Jurkat, Clone E6-1 (cell line): ENCODE results near the gene FOXRED2. TPM values are rescaled to one million over a fixed set of nuclear protein-coding genes. Genes with fewer than 3 reads are reported as not detected.
"Not testable (repeated sequence)": the region's sequence is repeated elsewhere in the genome, so short reads cannot be mapped to it uniquely, and the experiment has no call there.

Experiments used
- DNase-seq: peaks from one replicate; pipeline ENCODE4 v3.0.0-alpha.2; 2011; ENCODE audit warnings: low read depth, low spot score
- H3K4me3 ChIP-seq: 2 replicates; pipeline ENCODE4 v1.5.1; 2011; ENCODE audit warnings: mild to moderate bottlenecking, low read length, control low read depth, moderate library complexity
- polyA plus RNA-seq: library from polyadenylated mRNA; unstranded; fragments of >200 nt; gene quantifications from one replicate; pipeline ENCODE4 v1.2.1, GENCODE V29; 2012; ENCODE audit warnings: missing spikeins; ENCODE audit not compliant: insufficient read length, insufficient read depth

FOXRED2 gene
- polyA plus RNA-seq: 18.2 TPM

DNA sequence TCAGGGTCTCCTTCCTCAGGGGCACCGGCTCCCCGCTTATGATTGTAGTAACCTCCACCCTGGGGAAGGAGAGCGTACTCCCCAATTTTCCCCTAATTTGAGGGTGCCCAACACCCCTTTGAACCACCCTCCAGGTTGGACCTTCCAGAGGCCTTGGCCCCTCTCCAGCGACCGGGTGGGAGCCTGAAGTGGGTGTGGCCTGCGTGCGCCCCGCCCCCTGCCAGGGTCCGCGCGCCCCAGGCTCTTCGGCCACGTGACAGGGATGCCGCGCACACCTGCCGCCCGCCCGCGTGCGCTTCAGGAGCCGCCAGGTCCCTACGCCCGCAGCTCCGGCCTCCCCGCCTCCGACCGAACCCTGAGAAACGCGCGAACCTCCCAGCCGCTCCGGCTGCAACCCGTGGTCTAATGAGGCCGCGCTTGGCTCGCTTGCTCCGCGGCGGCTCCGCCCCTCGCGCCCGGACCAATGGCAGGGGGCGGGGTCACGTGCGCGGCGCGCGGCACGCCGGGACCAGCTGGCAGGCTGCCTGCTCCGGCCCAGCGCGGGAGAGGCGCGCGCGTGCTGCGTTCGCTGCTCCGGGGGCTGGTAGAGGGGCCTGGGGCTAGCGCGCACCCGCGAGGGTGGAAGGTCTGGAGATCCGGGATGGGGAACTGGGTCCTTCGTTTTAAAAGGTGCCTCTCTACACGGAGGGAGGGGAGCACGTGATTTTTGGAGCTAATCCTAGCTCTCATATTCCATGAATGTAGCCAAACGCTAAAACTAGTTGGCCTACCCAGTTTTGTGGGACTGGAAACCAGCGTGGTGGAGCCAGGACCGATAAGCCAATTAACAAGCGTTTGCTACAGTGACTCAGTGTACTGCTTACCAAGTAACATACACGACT, at the start of gene FOXRED2:
TSS of gene FOXRED2 (minus strand) at position 404 of the 881 bp plus-strand sequence. CDS start 618 bp downstream, outside the sequence.
- DNase-seq: peak; percentile 72
- H3K4me3 ChIP-seq: peak within 1 kb of the TSS; percentile 62

DNA sequence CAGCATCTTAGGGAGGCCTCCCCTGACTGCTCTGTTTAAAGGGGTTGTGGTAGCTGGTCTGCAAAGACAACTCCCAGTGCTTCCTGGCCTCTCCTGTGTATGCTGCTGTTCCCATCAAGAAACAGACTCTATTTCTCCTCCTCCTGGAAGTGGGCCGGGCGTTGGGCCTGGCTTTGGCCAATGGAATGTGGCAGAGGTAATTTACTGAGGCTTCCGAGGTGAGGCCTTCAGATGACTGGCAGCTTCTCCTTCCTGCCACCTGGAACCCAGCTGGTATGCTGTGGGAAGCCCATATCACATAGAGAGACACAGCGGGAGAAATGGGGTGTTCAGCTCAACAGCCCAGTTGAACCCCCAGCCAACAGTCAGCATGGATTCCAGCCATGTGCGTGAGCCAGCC, 47.3 kb upstream of the FOXRED2 start:
- H3K4me3 ChIP-seq: no peak overlapping the region
- peak; percentile 36 for DNase-seq

DNA sequence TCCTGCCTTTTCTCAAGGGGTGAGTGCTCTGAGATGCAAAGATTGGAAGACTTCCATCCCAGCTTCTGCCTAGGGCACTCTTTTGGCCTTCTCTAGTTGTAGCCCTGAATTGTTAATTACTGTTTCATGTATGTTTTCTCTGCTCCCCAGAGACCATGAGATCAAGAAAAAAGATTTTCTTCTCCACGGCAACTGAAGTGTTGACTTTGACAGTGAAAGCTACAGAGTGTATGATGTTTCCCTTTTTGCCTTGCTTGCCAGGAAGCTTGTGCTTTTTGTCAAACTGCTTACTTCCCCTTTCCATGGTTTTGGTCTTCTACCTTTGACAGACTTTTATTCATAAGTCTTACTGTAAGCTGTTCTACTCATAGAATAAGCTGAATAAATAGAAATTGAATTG, 45.4 kb upstream of the FOXRED2 start:
- H3K4me3 ChIP-seq: no peak overlapping the region
- no peak for DNase-seq

DNA sequence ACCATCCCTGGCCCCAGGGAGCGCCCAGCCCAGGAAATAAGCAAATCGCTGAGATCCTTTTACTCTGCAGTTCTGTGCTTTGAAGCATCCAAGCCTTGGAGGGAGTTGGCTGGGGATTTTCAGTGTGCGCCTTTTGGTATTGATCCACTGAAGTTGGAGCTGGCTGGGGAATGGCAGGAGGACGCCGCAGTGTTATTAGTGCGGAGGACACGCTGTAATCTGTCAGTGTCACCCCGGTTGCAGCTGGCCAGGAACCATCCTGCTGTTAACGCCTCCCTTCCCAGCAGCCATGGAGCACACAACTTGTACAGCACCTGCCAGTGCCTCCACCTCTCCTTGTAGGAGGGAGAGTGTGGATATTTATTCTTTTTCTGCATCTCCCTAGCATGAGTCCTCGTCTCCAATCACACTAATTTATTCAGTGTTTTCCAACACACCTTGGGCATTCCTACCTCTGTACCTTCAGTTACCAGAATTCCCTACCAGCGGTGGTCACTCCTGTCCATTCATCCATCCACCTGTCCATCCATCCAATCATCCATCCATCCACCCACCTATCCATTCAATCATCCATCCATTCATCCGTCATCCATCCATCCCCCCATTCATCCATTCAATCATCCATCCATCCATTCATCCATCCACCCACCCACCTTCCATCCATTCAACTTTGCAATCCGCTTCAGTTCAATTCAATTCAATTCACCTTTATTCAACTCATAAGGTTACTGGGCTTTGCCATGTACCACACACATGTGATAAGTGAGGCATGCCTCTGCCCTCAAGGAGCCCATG, 44.1 kb upstream of the FOXRED2 start:
- no peak overlapping the region for H3K4me3 ChIP-seq
- DNase-seq: no peak

DNA sequence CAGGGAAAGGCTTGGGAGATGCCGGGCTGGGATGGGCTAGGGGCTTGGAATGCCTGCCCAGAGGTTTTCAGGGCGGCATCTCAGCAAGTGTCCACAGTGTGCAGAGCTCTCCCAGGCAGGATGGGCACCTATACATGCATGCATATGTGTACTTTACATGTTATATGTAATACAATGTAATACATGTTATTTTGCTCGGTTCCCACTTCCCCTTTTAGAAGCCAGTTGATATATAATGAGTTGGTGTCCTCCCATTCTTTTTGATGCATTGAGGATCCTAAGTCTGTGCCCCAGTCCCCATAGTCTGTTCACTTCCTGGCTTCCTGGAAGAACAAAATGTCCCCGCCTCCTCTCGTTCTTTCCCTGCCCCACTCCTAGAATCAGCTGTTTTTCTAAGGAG, 42.2 kb upstream of the FOXRED2 start:
- no peak for DNase-seq
- no peak overlapping the region for H3K4me3 ChIP-seq

DNA sequence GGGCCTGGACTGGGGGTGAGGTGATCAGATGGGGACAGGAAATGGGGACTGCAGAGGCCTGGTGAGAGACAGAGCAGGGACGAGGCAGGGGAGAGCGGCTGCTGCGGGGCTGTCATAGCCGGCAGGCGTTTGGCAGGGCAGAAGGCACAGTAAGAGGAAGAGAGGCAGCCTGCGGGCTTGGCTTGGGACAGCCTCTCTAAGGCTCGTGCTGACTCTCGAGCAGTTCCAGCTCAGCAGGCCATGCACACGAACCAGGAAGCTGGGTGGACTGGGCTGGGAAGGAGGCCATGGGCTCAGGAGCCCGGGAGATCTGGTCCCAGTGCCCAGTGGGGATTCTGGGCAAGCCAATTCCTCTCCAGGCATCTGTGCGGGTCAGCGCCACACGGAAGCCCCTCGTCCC, 41.8 kb upstream of the FOXRED2 start:
- no peak overlapping the region for H3K4me3 ChIP-seq
- no peak for DNase-seq

DNA sequence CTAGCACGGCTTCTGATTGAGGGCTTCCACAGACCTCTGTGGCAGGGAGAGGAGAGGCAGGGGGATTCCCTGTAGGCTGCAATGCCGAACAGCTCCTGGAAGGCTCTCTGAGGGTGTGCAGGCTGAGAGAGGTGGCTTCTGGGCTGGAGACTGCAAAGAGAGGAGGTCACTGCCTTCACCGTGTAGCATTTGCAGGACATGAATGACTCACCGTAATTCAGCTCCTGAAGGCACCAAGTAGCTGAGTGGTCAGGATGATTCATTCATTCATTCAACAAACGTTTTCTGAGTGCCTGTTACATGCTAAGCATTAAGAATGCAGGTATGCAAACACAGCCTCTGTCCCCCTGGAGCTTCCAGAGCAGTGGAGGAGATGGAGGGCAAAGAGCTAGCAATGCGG, 40.1 kb upstream of the FOXRED2 start:
- no peak overlapping the region for H3K4me3 ChIP-seq
- DNase-seq: no peak

DNA sequence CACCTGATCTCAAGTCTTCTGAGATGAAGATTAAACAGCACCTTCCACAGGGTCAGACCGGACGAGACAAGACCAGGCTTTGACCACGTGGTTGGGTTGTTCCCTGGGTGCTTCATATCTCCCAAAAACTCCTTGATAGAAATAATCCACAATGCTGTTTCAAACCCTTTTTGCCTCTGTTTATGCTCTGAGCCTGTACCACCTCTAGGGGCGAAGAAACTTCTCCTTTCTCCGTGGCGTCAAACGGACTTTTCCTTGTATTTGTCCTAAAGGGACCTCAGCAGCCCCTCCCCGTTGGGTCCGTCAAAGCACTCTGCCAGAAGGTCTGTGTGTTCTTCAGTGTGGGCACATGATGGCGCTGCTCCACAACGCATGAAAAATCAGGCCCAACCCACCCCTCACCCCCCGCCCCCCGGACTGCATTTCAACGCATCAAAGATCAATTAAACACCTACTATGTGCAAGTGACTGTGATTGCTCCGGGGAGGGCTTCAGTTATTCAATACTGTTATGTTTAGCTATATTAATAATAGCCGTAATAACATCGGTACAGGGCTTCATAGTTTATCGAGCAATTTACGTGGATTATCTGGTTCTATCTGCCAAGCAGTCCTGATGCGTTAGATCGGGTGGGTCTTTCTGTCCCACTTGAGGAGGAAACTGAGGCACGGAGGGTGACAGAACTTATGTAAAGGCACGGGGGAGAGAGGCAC, 39.4 kb upstream of the FOXRED2 start:
- DNase-seq: peak; percentile 34
- H3K4me3 ChIP-seq: no peak overlapping the region

DNA sequence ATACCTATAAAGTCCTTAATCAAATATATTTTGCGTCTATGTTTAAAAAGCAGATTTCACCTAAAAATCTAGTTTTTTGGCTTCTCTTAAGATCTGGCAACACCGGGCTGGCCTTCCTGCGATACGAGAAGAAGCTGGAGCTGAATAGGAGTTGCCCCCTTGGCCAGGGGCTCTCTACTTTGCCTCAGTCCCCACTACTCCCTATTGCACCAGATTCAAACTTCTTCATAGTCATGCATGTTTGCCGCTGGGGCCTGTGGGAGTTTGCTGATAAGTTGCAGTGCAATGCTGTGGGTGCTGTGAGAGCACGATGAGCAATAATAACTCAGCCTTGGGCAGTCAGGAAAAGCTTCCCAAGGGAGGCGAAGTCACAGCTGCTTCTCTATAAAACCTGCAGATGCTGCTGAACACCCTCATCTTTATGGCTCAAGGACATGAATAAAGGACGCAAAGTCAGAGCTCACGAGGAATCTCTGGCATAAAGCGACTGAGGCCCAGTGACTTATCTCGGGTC, 37.3 kb upstream of the FOXRED2 start:
- H3K4me3 ChIP-seq: no peak overlapping the region

DNA sequence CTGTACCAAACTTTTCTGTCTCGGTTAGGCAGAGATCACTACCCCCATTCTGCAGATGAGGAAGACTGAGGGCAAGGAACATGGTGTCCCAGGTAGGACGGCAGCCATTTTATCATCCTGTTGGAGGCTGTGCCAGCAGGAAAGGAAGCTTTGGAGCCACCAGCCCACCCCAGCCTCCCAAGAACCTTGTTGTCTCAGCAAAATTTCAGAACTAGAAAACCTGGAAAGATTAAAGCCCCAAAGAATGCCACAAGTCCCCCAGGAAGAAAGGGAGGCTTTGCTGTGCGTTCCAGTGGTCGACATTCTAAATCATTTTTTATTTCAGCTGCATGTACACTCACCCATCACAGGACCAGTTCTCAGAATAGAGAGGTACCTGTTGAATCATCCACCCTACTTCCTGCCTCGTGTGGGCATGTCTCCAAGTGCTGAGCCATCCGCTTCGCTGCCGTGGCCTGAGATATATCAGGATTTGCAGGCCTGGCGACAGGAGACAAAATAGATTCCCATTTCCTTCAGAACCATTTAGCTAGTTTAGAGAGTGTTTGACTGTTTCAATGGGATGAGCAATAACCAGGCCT, 35.1 kb upstream of the FOXRED2 start:
- no peak for DNase-seq
- H3K4me3 ChIP-seq: no peak overlapping the region

More for the DNA sequence above, 37.3 kb upstream of the FOXRED2 start:
- no peak for DNase-seq

DNA sequence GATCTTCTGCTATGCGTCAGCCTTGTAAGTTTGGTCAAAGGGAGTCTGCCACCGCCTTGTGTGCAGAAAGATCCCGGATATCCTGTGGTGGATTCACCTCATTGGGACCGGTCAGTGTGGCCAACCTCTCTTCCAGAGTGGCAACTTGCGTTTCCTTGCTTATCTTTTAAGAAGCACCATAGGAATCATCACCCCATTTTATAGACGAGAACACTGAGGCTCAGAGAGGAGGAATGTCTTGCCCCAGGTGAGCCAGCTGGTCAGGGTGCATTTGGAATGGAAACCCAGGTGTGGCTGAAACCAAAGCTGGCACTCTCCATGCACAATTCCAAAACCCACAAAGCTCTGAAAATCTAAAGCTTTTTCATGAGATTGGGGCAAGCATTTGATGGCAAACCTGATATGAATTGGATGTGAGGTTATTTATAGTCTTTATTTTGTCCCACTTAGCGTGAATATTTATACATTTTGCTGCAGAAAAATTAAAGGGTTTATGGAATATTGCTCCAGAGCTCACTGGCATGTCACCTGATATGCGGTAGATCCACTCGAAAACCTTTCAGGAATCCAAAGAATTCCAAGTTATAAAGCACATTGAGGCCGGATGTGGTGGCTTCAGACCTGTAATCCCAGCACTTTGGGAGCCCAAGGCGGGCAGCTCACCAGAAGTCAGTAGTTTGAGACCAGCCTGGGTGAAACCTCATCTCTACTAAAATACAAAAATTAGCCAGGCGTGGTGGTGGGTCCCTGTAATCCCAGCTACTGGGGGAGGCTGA, 34.2 kb upstream of the FOXRED2 start:
- H3K4me3 ChIP-seq: no peak overlapping the region
- DNase-seq: no peak

DNA sequence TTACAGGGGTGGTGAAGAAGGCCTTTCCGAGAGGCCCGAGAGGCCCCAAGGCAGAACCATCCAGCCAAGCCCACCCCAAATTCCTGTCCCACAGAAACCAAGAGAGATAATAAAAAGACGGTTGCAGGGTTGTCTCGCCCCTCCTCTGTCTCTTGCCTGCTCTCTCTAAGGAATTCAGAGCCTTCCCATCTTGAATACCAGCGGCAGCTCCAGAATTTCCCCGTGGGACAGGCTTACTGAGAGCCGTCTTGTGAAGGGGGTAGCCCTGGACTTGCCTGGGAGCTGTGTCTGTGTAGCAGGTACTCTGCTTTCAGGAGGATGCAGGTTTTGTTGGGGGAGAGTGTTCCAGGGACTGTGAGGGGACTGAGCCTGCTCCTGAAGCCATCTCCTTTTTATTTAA, 31.7 kb upstream of the FOXRED2 start:
- no peak overlapping the region for H3K4me3 ChIP-seq
- DNase-seq: no peak

DNA sequence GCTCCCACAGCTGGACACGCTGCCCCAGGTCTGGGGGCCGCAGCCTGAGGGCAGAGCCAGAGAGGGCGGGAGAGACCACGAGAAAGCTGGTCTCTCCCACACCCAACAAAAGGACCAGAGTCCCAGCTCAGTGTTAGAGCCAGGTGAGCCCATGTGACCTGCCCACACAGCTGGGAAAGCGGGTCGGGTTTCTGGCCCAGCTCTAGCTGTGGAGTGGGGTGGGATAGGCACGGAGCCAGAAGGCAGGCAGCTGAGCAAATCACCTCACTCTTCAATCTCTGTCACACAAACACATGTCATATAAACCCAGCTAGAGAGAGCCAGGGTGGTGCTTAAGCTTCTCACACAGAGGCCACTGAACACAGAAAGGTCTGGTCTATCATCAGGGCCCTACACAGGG, 29.9 kb upstream of the FOXRED2 start:
- DNase-seq: no peak
- H3K4me3 ChIP-seq: no peak overlapping the region

DNA sequence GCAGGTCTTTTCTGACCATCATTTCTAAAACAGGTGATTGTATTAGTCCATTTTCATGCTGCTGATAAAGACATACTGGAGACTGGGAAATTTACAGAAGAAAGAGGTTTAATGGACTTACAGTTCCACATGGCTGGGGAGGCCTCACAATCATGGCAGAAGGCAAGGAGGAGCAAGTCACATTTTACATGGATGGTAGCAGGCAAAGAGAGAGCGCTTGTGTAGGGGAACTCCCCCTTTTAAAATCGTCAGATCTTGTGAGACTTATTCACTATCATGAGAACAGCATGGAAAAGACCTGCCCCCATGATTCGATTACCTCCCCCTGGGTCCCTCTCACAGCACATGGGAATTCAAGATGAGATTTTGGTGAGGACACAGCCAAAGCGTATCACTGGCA, 26.5 kb upstream of the FOXRED2 start:
- not testable (repeated sequence) for DNase-seq

DNA sequence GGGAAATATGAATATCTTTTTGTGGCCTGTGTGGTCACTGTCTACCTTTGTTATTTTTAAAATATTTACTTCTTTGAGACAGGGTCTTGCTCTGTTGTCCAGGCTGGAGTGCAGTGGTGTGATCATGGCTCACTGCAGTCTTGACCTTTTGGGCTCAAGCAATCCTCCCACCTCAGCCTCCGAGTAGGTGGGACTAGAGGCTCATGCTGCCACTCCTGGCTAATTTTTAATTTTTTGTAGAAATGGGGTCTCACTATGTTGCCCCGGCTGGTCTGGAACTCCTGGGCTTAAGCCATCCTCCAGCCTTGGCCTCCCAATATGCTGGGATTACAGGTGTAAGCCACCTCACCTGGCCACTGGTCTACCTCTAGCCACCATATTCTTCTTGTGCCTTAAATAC, 25.6 kb upstream of the FOXRED2 start:
- no peak for DNase-seq
- no peak overlapping the region for H3K4me3 ChIP-seq

More for the DNA sequence above, 26.5 kb upstream of the FOXRED2 start:
- H3K4me3 ChIP-seq: not testable (repeated sequence)

DNA sequence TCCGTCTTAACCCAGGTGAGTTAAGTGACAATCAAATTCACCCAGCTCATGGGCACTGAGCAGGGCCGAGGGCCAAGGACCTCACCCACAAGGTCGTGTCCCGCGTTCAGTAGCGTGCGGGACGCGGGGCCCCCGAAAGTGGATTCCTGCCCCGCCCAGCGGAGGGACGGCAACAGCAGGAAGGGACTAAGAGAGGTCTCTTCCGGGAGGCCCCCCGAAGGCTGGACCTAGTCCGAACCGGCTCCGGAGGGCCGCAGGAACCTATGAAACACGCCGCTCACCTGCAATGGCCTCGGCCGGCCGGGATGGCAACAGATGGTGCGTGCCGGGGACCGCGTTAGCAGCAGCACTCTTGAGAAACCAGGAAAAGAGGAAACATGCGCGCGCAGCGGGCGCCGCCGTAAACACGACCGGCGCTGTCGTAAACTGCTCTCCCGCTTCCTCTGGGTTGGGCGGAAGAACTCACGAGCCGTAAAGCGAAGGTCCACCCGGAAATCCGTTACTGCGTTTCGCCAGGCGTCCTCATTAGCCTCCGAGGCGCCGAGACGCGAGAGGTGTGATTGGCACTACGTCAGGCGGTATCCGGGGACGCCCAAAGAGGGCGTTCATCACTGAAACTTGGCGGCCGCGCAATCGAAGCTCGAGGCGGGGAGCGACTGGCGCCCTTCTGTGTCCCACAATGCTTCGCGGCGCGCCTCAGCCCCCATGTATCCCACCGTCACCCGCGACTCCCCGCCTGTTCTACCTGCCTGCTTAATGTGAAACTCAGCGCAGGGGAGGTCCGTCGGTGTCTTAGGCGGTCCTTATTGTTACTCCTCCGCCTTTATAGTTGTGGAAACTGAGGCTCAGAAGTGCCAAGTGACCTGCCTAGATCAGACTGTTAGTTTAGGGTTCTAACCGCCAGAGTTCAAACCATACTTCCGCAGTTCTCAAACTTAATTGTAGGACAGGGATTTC, 22.2 kb upstream of the FOXRED2 start, which contains the start of gene EIF3D:
TSS of gene EIF3D (minus strand) at position 372 of the 957 bp plus-strand sequence. CDS start 3,045 bp downstream, outside the sequence.
- DNase-seq: peak; percentile 100
- peak within 1 kb of the TSS; percentile 99 for H3K4me3 ChIP-seq

DNA sequence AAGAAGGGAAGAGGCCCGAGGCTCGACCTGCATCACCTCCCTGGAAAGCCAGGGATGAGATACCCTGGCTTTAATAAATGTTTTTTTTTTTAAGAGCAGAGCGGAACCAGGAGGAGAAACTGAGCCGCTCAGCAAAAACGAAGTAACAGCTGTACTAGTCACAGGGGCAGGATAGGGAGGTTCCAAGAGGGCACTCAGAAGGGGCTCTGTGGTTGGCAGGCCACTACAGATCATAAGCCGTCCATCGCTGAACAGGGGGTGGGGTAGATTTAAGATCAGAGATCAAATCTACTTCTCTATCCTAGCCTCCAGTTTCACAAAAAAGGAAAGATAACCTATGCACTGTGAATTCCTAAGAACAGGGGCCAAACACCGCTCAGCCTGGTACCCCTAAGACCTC, 21.5 kb upstream of the FOXRED2 start:
- no peak for DNase-seq
- H3K4me3 ChIP-seq: peak overlapping the region; percentile 99
